Brain microvascular endothelial cell (primary cell): ENCODE results near the gene AMDHD1.

ENCODE experiments used
- DNase-seq: peaks from one replicate; pipeline ENCODE4 v3.0.0-alpha.2; 2020
- H3K27ac ChIP-seq: fragments of 250-450 bp; sonication (Bioruptor Pico); 2 replicates; pipeline ENCODE4 v1.5.1; 2020; ENCODE audit warnings: mild to moderate bottlenecking, moderate library complexity
- H3K27me3 ChIP-seq: fragments of 250-450 bp; sonication (Bioruptor Pico); replicated peaks from 2 replicates; pipeline ENCODE4 v1.5.1; 2020; ENCODE audit warnings: mild to moderate bottlenecking
- H3K36me3 ChIP-seq: fragments of 250-450 bp; sonication (Bioruptor Pico); replicated peaks from 2 replicates; pipeline ENCODE4 v1.5.1; 2020; ENCODE audit warnings: mild to moderate bottlenecking
- H3K4me3 ChIP-seq: 2 replicates; pipeline ENCODE4 v1.5.1; 2011; ENCODE audit warnings: low read depth, mild to moderate bottlenecking, control low read depth, low read length, moderate library complexity
- CTCF ChIP-seq: IDR thresholded peaks from 2 replicates; pipeline ENCODE4 v1.5.1; 2011; ENCODE audit warnings: low read depth, mild to moderate bottlenecking, moderate library complexity, low read length, control low read depth, inconsistent platforms; ENCODE audit errors: missing control alignments
- in situ Hi-C: cut with HindIII; loops from 2 replicates; pipeline ENCODE4 v1.10.0; 2017; ENCODE audit warnings: low sequenced_read_pairs, low pct_ligation_motif_present

The AMDHD1 gene

GRCh38 chr12:95975491-95975890, 32.4 kb downstream of the AMDHD1 start:
- no peak for DNase-seq
- in situ Hi-C loops = no loop called here
- no peaks in the 10 kb centered on the region for H3K27me3 ChIP-seq
- TF ChIP-seq CTCF = no peak
- no peak overlapping the region for H3K4me3 ChIP-seq
- H3K27ac ChIP-seq = no peak overlapping the region
- H3K36me3 ChIP-seq = no peaks in the 10 kb centered on the region

- Histone ChIP-seq H3K4me3 (no peak overlapping the region), H3K36me3 (no peaks in the 10 kb centered on the region), H3K27me3 (no peaks in the 10 kb centered on the region), H3K27ac (no peak overlapping the region)
- DNase-seq = no peak
- TF ChIP-seq CTCF = no peak
- in situ Hi-C loops = no loop called here
These were observed 33.3 kb downstream of the AMDHD1 start for GRCh38 chr12:95976416-95976832.

GRCh38 chr12:95977764-95978305, 34.7 kb downstream of the AMDHD1 start:
- in situ Hi-C loops = no loop called here
- DNase-seq = no peak

GRCh38 chr12:95978351-95978750, 35.2 kb downstream of the AMDHD1 start:
- TF ChIP-seq CTCF = no peak
- Histone ChIP-seq H3K27me3 (no peaks in the 10 kb centered on the region), H3K4me3 (no peak overlapping the region), H3K36me3 (no peaks in the 10 kb centered on the region), H3K27ac (no peak overlapping the region)
- in situ Hi-C loops = no loop called here
- DNase-seq = no peak

More at GRCh38 chr12:95977764-95978305, 34.7 kb downstream of the AMDHD1 start:
- no peak overlapping the region for H3K4me3 ChIP-seq
- no peak for TF ChIP-seq CTCF
- H3K27ac ChIP-seq = no peak overlapping the region
- no peaks in the 10 kb centered on the region for H3K27me3 ChIP-seq
- no peaks in the 10 kb centered on the region for H3K36me3 ChIP-seq

- H3K4me3 ChIP-seq = no peak overlapping the region
- no peaks in the 10 kb centered on the region for H3K27me3 ChIP-seq
- DNase-seq = no peak
- no peak for TF ChIP-seq CTCF
- in situ Hi-C loops = no loop called here
- no peak overlapping the region for H3K27ac ChIP-seq
- no peaks in the 10 kb centered on the region for H3K36me3 ChIP-seq
These were observed 35.6 kb downstream of the AMDHD1 start for GRCh38 chr12:95978774-95979173.

GRCh38 chr12:95980437-95980836, 37.3 kb downstream of the AMDHD1 start:
- in situ Hi-C loops = no loop called here
- H3K27ac ChIP-seq = no peak overlapping the region
- no peak for TF ChIP-seq CTCF
- no peaks in the 10 kb centered on the region for H3K36me3 ChIP-seq
- H3K27me3 ChIP-seq = no peaks in the 10 kb centered on the region
- no peak overlapping the region for H3K4me3 ChIP-seq
- no peak for DNase-seq
